ENCODE results near the gene KAT2A. TPM values are rescaled to one million over a fixed set of nuclear protein-coding genes. Genes with fewer than 3 reads are reported as not detected.

Gene KAT2A
- polyA plus RNA-seq, 4 donors: 42.1 to 88.4 (median 57.0) TPM

DNA sequence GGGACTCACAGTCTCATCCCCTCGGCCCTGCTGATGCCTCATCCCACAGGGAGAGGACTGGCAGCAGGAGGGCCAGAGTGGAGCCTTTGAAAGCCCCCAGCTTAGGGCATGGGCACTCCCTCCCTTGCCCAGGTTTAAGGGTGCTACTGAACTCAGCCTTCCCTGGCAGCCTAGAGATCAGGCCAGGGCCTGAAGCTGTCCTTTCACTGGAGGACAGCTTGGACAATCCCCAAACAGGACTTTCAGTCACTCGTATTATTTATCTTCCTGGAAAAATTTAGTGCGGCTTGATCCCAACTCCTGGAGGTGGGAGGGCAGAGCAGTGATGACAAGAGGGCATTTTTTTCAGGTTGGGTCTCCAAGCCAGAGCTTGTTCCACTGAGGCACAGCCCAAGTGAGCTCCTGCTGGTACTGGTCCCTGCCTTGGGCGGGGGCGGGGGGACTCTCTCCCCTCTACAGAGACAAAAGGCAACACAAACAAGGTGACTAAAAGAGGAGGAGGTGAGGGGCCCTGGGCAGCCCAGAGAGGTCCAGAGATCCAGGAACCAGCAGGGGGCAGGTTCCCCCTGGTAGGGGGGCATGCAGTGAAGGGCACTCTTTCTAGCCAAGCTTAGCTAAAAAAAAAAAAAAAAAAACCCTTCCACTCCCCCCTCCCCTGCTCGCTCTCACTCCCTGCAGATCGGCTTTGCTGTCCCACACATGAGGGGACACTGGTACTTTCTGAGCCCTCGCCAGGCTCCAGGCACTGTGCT, 24.6 kb downstream of the KAT2A start:
- DNase-seq (ENCODE audit: low read depth in 4 of 4, low spot score in 3 of 4): no peak

- no peak for DNase-seq (ENCODE audit: low read depth in 4 of 4, low spot score in 3 of 4)
Observed at GRCh38 chr17:42094375-42095069, 26.6 kb downstream of the KAT2A start.

GRCh38 chr17:42092939-42093338, 28.2 kb downstream of the KAT2A start:
- no peak for DNase-seq (ENCODE audit: low read depth in 4 of 4, low spot score in 3 of 4)

- DNase-seq (ENCODE audit: low read depth in 4 of 4, low spot score in 3 of 4): no peak
Observed at GRCh38 chr17:42090964-42091790, 30.0 kb downstream of the KAT2A start.

- DNase-seq (ENCODE audit: low read depth in 4 of 4, low spot score in 3 of 4): no peak
Observed at GRCh38 chr17:42088736-42089135, 32.4 kb downstream of the KAT2A start.

GRCh38 chr17:42087736-42088705, 33.1 kb downstream of the KAT2A start:
- DNase-seq (ENCODE audit: low read depth in 4 of 4, low spot score in 3 of 4): no peak

DNA sequence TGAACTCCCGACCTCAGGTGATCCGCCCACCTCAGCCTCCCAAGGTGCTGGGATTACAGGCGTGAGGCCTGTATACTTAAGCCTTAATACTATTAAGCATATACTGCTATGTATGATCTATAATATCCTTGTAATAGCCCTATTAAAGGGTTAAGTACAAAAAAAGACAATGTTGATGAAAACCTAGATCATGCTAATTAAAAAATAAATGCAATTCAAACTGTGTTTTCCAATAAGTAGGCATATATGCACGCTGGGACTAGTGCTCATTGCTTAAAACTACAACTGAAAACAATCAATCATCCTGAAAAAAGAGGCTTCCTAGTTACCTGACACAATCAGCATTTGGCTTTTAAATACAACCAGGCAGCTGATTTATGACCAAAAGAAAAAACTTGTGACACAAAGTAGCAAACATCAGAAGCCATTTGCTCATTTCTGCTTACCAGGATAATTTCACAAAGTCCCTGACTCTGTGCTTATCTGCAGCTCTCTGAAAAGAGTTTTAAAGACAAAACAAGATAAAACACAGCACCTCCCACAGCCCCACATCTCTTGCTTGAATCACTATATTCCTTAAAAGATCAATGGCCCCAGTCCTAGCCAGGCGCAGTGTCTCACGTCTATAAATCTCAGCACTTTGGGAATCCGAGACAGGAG, 34.0 kb downstream of the KAT2A start:
- DNase-seq (ENCODE audit: low read depth in 4 of 4, low spot score in 3 of 4): no peak

GRCh38 chr17:42081516-42082129, 39.5 kb downstream of the KAT2A start:
- DNase-seq (ENCODE audit: low read depth in 4 of 4, low spot score in 3 of 4): no peak

DNA sequence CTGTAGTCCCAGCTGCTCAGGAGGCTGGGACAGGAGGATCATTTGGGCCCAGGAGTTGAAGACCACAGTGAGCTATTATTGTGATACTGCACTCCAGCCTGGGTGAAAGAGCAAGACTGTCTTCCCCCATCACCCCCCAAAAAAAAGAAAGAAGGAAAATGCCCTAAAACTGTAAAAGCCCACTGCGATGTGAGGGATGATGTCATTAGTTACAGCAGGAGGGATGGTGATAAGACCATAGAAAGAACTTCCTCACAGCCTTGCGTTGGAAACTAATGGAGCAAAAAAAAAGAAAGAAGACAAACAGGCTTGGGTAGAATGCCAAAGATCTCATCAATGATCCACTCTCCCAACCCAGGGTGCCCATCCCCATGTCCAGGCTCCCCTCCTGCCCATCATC, 41.6 kb downstream of the KAT2A start:
- no peak for DNase-seq (ENCODE audit: low read depth in 4 of 4, low spot score in 3 of 4)

- no peak for DNase-seq (ENCODE audit: low read depth in 4 of 4, low spot score in 3 of 4)
Observed at GRCh38 chr17:42078396-42079043, 42.6 kb downstream of the KAT2A start.

GRCh38 chr17:42077755-42078154, 43.4 kb downstream of the KAT2A start:
- DNase-seq (ENCODE audit: low read depth in 4 of 4, low spot score in 3 of 4): no peak

DNA sequence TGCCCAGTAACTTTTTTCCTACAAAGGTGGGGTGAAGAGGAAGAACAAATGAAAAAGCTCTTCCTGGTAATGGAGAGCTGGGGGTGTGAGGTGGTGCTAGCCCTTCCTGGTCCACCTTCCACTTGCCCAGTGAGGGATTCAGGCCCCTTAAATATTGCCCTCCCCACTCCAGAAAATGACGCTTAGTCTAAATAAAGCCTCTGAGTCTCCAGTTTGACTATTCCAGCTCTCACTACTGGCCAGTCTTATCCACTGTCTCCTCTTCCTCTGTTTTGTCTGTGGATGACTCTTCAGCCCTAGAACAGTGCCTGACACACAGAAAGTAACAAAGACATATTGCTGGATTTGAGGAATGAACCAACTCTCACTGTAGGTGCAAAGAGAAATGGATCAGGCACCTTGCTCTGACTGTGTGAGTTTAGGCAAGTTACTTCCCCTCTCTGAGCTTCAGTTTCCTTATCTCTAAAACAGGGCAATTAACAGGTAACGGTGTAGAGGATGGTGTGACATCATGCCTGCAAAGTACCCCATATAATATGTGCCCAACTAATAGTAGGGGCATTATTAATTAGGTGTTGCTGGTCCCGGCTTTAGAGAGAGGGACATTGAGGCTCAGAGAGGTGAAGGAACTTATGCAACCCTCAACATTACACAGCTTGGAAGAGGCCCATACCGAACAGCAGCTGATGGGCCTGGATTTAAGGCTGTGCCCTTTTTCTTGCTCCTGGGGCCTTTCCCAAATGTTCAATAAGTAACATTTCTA, 44.2 kb downstream of the KAT2A start:
- DNase-seq (ENCODE audit: low read depth in 4 of 4, low spot score in 3 of 4): no peak

DNA sequence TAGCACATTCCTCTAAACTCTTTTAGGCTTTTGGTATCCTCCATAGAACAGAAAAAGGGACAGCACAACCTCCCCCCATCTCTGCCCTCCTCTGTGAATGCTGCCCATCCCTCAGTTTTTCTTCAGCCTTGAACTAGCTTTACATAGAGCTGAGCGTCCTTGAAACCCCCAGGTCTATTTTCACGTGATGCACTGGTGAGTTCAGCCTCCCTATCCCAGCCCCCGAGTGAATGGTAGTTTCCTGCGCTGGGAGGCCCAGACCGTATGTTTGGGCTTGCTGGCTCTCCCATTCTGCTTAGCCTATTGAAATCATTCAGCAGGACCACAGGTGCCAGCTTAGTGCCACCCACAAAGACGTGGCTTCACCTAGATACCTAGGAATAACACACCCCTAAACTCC, 45.4 kb downstream of the KAT2A start:
- DNase-seq (ENCODE audit: low read depth in 4 of 4, low spot score in 3 of 4): no peak

DNA sequence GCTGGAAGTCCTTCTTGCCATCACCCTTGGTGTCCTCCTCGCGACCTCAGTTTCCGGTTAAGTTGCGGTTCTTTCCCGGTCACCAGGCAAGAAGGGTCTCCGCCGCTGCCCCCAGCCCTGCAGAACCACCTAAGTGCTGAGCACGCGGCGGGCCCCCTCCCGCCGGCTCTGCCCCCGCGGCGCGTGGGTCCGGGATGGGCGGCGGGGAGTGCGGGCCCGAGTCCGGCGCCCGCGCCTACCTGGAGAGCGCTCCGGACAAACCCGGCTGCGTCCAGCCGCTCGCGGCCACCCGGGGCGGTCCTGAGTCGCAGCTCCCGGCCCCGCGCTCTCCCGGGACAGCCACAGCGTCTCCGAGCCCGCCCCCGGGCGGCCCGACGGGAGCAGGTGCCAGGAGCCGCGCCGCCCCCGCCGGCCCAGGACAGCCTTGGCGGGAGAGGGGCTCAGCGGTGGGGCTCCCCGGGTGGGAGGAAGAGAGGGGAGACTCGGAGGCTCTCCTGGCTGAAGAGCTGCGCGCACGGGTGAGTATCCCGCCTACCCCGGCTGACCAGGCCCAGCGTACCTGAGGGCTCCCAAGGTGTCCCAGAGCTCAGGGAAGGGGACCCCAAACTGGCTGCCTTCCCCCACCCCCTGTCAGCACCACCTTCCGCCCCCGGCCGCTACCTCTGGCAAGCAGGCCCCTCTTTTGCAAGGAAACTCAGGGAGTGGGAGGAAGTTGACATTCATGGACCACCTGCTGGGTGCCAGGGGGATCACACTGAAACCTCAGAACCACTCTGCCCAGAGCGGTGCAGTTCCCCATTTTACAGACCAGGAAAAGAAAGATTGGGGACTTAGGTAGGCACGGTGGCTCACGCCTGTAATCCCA, 48.6 kb downstream of the KAT2A start:
- DNase-seq (ENCODE audit: low read depth in 4 of 4, low spot score in 3 of 4): no peak

DNA sequence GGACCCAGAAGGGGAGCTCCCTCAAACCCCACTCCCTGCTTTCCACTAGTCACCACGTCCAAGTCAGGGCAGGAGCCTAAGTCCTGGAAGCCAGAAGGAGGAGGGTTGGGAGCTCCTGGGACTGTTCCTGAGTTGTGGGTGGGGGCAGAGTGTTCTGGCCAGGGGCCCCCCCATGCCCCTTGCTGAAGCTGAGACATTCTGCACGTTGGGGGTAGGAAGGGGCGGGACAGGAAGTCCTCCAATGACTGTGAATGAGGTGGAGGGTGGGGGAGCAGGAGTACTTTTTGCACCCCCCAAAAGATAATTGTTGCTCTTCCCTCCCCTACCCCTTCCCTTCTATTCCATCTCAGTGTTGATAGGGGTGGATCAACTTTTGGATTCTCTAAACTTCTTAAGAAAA, 49.4 kb downstream of the KAT2A start:
- no peak for DNase-seq (ENCODE audit: low read depth in 4 of 4, low spot score in 3 of 4)

GRCh38 chr17:42068979-42069378, 52.2 kb downstream of the KAT2A start:
- DNase-seq (ENCODE audit: low read depth in 4 of 4, low spot score in 3 of 4): no peak

Measured in left renal pelvis (tissue), 4 donors.